ENCODE data around the gene RIT1.

RIT1 gene

DNA sequence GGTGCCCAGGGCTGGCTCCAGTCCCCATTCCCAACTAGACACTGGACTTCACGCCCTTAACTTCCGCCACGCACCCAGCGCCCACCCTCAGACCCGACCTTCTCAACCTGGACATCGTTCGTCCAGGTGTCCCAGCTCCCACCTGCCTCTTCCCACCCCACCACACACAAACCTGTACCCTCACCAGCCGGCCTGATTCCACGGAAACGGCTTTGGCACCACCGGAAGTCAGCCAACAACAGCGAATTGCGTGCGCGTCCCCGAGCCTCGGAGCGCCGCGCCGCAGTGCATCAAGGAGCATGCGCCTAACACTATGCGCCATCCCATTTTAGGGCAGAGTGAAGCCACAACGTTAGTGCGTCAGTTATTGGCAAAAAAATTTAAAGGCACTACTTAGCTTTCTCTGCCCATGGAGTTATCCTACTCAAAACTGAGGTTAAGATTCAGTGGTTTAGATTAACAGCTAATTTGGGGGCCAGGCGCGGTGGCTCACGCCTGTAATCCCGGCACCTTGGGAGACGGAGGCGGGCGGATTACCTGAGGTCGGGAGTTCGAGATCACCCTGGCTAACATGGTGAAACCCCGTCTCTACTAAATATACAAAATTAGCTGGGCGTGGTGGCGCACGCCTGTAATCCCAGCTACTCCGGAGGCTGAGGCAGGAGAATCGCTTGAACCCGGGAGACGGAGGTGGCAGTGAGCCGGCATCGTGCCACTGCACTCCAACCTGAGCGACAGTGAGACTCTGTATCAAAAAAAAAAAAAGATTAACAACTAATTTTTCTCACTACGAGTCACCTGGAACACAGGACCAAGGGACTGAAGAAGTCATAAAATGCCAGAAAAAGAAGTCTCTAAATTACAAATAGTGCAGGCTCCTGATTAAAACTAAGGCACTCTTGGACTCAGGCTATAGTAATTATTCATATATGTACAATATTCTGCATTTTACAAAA lies 53.9 kb downstream of the RIT1 start, which contains the start of gene GON4L:
Gene GON4L (minus strand): TSS at position 240 of the 956 bp plus-strand sequence. CDS start 3,434 bp downstream, outside the sequence.
- DNase-seq (ENCODE audit: low read depth): peak; percentile 83

DNA sequence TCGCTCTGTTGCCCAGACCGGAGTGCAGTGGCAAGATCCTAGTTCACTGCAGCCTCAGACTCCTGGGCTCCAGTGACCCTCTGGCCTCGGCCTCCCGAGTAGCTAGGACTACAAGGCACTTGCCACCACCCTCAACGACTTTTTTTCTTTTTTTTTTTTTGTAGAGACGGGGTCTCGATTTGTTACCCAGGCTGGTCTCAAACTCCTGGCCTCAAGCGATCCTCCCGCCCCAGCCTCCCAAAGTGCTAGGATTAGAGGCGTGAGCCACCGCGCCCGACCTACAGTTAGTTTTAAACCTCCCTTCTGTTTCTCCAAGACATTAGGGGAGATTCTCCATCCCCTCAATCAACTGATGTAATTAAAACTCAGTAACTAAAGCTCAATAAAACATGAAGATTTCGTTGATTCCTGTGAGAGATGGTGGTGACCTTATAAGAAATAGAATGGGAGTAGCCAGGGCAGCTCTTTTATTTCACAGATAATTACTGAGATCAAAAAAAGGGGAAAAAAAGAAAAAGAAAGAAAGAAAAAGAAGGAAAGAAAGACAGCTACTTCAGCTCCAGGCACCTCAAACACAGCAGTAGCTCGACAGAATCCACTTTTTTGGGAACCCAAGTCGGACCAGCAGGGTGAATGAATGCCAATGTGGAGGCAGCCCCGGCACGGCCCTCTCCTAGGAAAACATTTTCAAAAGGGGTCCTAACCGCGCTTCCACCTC lies 54.7 kb downstream of the RIT1 start:
- no peak for DNase-seq (ENCODE audit: low read depth)

DNA sequence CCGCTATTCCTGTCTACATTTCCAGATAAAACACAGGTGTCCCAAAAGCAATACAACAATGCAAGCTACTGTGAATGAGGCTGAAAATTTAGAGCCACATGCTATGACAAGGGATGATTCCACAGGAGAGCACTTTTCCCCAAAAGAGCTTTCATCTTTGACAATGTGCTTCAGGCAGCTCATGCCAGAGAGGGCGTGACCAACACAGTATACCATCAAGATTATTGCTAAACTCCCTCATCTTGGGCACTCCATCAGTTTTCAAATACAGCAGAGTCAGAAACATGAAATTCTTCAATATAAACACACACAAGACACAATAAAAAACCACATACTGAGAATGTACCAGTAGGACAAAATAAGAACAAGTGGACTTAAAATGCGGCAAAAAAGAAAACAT lies 60.8 kb downstream of the RIT1 start:
- no peak for DNase-seq (ENCODE audit: low read depth)

DNA sequence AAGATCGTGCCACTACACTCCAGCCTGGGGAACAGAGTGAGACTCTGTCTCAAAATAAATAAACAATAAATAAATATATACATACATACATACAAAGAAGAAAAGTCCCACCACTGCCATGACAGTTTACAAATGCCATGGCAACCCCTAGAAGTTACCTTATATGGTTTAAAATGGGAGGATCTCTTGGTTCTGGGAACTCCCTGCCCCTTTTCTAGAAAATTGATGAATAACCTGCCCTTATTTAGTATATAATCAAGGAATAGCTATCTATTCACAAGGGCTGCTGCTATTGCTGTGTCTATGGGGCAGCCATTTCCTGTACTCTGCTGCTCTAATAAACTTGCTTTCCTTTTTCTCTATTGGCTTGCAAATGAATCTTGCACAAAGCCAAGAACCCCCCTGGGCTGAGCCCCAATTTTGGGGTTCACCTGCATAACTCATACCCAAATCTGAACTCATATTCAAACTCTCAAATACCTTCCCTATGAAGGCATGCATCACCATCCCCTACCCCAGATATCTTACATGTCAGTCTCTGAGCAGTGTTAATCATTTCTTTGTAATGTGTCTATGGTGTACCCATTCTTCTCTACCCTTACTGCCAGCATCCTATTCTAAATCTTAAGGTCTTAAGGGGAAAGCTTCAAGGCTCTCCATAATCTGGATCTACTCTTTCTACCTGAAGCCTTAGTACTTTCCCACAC lies 63.2 kb downstream of the RIT1 start:
- DNase-seq (ENCODE audit: low read depth): no peak

All from T follicular helper cell (primary cell).